Measurements from ENCODE around the gene PPME1. TPM values are rescaled to one million over a fixed set of nuclear protein-coding genes. Genes with fewer than 3 reads are reported as not detected.

Gene PPME1
- total and polyA plus RNA-seq, 9 of the 15 experiments (the other 6 are each of a cell fraction or from before 2014, with no cell fraction given), result 9.8 to 81.7 (median 37.6) TPM

- TF ChIP-seq, protein P1, sequence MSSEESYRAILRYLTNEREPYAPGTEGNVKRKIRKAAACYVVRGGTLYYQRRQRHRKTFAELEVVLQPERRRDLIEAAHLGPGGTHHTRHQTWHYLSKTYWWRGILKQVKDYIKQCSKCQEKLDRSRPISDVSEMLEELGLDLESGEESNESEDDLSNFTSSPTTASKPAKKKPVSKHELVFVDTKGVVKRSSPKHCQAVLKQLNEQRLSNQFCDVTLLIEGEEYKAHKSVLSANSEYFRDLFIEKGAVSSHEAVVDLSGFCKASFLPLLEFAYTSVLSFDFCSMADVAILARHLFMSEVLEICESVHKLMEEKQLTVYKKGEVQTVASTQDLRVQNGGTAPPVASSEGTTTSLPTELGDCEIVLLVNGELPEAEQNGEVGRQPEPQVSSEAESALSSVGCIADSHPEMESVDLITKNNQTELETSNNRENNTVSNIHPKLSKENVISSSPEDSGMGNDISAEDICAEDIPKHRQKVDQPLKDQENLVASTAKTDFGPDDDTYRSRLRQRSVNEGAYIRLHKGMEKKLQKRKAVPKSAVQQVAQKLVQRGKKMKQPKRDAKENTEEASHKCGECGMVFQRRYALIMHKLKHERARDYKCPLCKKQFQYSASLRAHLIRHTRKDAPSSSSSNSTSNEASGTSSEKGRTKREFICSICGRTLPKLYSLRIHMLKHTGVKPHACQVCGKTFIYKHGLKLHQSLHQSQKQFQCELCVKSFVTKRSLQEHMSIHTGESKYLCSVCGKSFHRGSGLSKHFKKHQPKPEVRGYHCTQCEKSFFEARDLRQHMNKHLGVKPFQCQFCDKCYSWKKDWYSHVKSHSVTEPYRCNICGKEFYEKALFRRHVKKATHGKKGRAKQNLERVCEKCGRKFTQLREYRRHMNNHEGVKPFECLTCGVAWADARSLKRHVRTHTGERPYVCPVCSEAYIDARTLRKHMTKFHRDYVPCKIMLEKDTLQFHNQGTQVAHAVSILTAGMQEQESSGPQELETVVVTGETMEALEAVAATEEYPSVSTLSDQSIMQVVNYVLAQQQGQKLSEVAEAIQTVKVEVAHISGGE (CRISPR knock-in tag; IDR thresholded peaks at IDR 0.05), result no peak
- TF ChIP-seq DNMT1 (IDR thresholded peaks at IDR 0.05), result no peak
- no peak for TF ChIP-seq FOSL1 (tag; conservative IDR thresholded peaks at IDR 0.05)
- TF ChIP-seq ZC3H8 (IDR thresholded peaks at IDR 0.05), result no peak
- no peak for TF ChIP-seq RNF2 (IDR thresholded peaks at IDR 0.05)
- TF ChIP-seq MCM7 (IDR thresholded peaks at IDR 0.05), result no peak
- TF ChIP-seq HES1 (IDR thresholded peaks at IDR 0.05; ENCODE audit: low read depth), result no peak
- TF ChIP-seq, protein P2, sequence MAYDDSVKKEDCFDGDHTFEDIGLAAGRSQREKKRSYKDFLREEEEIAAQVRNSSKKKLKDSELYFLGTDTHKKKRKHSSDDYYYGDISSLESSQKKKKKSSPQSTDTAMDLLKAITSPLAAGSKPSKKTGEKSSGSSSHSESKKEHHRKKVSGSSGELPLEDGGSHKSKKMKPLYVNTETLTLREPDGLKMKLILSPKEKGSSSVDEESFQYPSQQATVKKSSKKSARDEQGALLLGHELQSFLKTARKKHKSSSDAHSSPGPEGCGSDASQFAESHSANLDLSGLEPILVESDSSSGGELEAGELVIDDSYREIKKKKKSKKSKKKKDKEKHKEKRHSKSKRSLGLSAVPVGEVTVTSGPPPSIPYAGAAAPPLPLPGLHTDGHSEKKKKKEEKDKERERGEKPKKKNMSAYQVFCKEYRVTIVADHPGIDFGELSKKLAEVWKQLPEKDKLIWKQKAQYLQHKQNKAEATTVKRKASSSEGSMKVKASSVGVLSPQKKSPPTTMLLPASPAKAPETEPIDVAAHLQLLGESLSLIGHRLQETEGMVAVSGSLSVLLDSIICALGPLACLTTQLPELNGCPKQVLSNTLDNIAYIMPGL (CRISPR knock-in tag; IDR thresholded peaks at IDR 0.05), result no peak
- no peak for TF ChIP-seq ZNF395 (CRISPR knock-in tag; IDR thresholded peaks at IDR 0.05)
- TF ChIP-seq, protein P3, sequence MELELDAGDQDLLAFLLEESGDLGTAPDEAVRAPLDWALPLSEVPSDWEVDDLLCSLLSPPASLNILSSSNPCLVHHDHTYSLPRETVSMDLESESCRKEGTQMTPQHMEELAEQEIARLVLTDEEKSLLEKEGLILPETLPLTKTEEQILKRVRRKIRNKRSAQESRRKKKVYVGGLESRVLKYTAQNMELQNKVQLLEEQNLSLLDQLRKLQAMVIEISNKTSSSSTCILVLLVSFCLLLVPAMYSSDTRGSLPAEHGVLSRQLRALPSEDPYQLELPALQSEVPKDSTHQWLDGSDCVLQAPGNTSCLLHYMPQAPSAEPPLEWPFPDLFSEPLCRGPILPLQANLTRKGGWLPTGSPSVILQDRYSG (tag; conservative IDR thresholded peaks at IDR 0.05; ENCODE audit: low read depth), result no peak
- TF ChIP-seq CBFB (CRISPR knock-in tag; IDR thresholded peaks at IDR 0.05), result no peak
Measured at GRCh38 chr11:74153224-74153623, 17.9 kb upstream of the PPME1 start (continued).
